ENCODE measurements around the gene HOMER2.
A peak's percentile ranks its signal among the peaks of the same experiment; 100 is the strongest.
"Not testable (repeated sequence)": the region's sequence is repeated elsewhere in the genome, so short reads cannot be mapped to it uniquely, and the experiment has no call there.

The HOMER2 gene

GRCh38 chr15:82830427-82831173 is 121.9 kb downstream of the HOMER2 start:
- no peak for DNase-seq

- no peak for DNase-seq
These were observed 123.3 kb downstream of the HOMER2 start for GRCh38 chr15:82829234-82829633.

DNA sequence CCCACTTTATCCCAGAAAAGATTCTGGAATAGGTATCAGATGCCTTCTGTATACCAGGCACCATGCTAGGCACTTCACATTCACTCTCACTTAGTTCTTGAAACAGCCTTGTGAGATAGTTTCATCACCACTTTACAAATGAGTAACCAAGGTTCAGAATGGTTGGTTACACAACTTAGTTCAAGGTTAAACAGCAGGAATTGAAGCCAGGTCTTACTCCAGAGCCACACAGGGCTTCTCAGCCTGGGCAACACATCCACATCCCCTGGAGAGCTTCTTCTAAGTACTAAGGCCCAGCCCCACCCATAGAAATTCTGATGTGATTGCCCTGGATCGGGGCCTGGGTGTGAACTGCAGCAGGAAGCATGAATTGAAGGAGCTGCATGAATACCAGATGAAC is 124.4 kb downstream of the HOMER2 start:
- DNase-seq: no peak

GRCh38 chr15:82823049-82823448 is 129.5 kb downstream of the HOMER2 start:
- DNase-seq: no peak

DNA sequence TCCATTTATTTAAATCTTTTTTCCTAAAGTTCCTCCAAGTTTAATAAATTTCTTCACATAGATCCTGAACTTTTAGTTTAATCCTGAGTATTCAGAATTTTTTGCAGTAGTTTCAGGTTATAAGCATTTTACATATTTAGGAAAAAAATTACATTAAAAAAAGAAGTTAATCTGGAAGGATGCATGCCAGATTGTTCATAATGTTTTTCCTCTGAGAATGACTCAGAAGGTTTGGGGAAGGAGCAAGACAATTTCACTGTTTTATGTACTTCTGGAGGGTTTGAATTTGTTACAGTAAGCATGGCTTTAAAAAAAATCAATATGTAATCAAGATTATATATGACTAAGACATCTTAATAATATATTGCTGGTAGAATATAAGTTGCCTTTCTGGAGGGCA is 130.7 kb downstream of the HOMER2 start:
- DNase-seq: not testable (repeated sequence)

DNA sequence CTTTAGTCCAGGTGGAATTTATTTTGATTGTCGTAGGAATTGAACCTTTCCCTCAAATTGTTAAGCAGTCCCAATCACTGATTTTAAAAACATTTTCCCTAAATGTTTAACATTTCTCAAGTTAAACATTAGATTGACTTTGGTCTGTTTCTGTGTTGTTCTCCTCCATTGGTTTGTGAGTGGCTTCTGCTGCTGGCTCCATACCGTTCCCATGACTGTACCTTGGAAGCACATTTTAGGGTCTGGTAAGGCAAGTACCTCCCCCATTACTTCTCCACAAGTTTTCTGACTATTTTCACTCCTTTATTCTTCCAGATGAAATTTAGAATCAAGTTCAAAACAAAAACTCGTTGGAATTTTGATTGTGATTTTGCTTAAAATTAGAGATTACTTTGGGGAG is 131.1 kb downstream of the HOMER2 start:
- DNase-seq: not testable (repeated sequence)

DNA sequence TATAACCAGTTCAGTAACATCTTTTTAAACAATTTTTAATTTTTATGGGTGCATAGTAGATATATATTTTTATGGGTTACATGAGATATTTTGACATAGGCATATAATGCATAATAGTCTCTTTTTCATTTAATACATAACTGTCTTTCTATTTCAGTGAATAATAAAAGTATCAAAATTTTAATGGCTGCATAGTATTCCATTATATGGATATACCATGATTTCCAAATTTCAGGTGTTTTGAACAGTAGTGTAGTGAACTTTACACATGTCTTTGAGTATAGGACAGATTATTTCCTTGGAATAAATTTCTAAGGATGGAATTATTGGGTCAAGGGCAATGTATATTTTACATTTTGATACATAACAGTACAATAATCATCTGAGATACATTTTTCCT is 132.4 kb downstream of the HOMER2 start:
- no peak for DNase-seq

DNA sequence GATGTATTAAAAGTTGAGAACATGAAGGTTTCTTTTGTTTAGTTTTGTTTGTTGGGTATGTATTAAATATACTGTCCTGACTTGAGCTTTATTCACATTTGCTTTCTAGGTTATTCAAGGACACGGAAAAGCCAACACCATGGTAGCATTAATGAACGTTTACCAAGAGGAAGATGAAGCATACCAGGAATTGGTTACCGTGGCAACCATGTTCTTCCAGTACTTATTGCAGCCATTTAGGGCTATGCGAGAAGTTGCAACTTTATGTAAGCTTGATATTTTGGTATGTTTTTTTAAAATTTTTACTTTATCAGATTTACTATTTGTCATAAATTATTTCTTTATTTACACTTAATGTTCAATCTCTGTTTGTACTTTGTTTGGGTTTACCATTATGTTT is 139.5 kb downstream of the HOMER2 start:
- DNase-seq: no peak

DNA sequence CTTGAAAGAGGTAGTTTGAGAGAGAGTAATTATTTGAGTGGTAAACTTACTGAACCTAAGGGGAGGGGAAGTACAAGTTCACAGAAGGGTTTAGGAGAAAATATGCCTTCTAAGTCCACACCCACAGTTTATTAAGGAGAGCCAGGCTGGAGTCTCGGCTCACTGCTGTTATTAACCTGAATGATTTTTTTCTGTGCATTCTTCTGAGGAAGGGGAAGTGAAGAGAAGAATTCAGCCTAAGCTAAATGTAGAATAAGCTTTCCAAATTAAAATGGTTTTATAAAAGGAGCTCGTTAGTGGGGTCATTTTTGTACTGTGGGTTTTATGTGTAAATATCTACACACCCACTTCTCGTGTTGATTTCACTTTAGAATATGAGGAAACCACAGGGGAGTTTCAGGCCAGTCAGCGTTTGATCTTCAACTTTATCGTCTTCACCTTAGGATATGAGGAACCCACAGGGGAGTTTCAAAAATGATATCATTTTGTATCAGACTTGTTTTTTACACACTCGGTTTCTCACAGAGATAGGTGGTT is 141.6 kb downstream of the HOMER2 start:
- peak; percentile 12 for DNase-seq

GRCh38 chr15:82810061-82810889 is 142.2 kb downstream of the HOMER2 start:
- DNase-seq: peak; percentile 12

DNA sequence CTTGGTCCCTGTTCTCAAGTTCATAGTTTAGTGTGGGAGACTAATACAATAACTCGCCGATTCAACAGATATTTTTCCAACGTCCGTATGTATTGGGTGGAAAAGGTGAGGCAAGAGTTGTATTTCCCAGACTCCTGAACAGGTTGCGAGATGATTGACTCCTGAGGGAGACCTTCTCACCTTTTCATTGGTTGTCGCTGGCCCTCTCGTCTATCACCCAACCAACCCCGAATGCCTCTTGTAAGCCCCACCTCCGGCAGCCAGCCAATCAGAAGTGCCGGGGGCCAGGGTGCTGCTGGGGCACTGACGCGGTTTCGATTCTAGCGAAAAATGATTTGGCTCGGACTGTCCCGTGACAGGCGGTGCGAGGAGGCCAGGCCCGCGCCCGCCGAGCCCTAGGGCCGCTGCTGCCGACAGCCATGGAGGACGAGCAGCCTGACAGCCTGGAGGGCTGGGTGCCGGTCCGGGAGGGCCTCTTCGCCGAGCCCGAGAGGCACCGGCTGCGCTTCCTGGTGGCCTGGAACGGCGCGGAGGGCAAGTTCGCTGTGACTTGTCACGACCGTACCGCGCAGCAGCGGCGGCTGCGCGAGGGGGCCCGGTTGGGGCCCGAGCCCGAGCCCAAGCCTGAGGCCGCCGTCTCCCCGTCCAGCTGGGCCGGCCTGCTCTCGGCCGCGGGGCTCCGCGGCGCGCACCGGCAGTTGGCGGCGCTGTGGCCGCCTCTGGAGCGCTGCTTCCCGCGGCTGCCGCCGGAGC is 143.0 kb downstream of the HOMER2 start, which contains the start of gene WHAMM:
Gene WHAMM, plus strand, starts transcription at position 321 of the 753 bp plus-strand sequence. Its CDS starts 99 bp downstream, at position 420.
- peak; percentile 89 for DNase-seq

DNA sequence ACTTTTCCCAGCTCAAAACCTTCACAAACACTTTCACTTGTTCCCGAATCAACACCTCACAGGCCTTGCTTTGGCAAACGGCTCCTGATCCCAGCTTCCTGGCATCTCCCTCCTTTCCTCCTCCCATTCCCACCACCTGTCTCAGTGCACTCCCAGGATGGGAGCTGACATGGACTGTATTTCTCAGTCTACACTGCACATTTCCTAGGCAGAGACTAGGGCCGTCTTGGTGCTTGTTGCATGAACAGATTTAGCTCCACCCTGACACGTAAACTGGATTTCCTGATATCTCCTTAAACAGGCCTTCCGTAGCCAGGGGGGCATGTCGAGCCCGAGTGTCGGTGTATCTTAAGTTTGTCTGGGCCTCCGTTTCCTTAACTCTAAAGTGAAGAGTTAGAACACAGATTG is 143.9 kb downstream of the HOMER2 start:
- DNase-seq: no peak

DNA sequence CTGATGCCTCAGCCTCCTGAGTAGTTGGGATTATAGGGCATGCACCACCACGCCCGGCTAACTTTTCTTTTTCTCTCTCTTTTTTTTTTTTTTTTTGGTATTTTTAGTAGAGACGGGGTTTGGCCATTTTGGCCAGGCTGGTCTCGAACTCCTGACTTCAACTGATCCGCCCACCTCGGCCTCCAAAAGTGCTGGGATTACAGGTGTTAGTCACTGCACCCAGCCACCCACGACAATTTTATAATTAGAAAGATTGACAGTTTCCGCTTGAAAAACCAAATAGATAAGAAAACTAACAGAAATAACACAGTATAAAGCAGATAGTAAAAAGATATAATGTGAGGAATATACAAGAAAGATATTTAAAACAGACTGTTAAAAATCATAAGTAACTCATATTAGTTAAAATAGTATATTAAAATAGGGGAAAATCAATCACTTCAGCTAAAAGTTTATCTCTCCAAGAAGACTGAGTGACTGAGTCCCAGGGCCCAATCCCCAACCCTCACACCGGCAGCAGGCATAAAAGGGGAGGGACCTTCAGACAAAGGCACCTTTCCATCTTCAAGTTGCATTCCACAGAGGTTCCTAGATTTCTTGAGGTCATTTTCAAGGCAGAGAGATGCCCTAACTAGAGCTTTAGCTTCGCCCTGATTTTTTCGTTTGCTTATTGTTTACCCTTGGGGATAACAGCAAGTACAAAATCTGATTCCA is 144.4 kb downstream of the HOMER2 start:
- no peak for DNase-seq

DNA sequence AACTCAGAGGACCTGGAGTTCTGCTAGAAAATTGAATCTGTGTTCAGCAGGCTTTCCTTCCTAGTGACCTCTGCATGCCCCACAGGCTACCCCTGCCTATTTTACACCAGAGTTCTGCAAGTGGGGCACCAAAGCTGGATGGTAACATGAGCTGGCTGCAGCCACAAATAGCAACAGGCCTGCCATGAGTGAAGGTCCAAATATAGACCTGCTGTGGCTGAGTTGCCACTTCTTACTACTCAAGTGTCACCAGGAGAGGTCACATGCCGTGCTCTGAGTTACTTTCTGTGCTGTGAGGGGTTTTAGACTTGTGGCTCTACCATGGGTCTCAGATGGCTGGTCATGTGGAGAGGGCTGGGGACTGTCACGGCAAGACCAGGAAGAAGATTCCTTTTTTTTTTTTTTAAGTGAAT is 146.5 kb downstream of the HOMER2 start, which contains the start of gene FSD2:
Gene FSD2, minus strand, starts transcription at position 76 of the 413 bp plus-strand sequence. CDS start 18,679 bp downstream, outside the sequence.
- DNase-seq: no peak

- DNase-seq: no peak
These were observed 148.0 kb downstream of the HOMER2 start for GRCh38 chr15:82804575-82804949.

- no peak for DNase-seq
These were observed 148.5 kb downstream of the HOMER2 start for GRCh38 chr15:82803793-82804574.

GRCh38 chr15:82802497-82802896 is 150.0 kb downstream of the HOMER2 start:
- no peak for DNase-seq

DNA sequence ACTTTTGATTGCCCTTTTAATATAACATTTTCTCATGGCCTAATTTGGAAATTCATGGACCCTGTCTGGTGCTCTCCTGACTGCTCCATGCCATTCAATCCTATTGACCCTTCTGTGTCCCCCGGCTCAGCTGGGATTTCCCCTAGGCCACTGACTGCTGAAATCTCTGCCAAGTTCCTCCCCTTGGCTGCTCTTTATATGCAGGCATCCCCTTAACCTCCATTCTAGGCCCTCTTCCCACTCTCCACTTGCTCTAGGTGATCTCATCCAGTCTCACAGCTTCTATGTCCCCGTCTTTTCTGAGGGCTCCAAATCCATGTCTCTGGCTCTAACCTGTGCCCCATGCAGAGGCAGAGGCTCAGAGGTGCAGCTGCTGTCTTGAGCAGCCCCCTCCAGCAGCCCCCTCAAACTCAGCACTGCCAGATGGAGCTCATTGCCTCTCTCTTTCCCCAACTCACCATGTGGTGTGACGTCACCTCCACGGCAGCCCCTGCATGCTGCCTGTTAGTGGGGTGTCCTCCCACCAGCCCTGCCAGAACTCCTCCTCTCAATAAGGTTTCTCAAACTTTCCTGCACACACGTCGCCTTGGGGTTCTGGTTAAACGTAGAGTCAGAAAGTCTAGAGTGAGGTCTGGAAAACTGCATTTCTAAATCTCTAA is 153.2 kb downstream of the HOMER2 start:
- no peak for DNase-seq
